Stimulated activated CD8-positive, alpha-beta memory T cell treated with anti-CD3 and anti-CD28 coated beads, Interleukin-7, amount 100 ng/mL, for 4 hours (primary cell): ENCODE data around the gene SAXO2.
"Not testable (repeated sequence)": the region's sequence is repeated elsewhere in the genome, so short reads cannot be mapped to it uniquely, and the experiment has no call there.

Source experiments
- DNase-seq, 2 donors: peaks; one replicate each; pipeline ENCODE4 v3.0.0-alpha.2; 2020; ENCODE audit warnings: low read depth in 2 of 2

The SAXO2 gene

DNA sequence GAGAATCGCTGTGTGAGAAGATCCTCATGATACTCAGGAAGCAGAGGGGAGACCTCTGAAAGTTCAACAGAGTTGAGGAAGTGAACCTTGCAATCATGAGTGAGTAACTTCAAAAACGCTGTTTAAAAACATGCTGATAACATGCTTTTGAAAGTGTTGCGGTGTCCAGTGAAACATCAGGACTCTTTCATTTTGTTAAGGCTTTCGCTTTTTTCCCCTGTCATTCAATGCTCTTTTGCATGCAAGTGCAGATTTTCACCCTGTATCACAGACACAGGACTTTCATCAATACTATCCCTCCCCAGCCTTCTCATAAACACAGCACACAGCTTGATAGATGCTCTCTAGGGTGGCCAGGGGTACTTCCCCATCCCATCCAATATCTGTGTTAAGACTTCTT is 23.9 kb downstream of the SAXO2 start:
- not testable (repeated sequence) for DNase-seq

DNA sequence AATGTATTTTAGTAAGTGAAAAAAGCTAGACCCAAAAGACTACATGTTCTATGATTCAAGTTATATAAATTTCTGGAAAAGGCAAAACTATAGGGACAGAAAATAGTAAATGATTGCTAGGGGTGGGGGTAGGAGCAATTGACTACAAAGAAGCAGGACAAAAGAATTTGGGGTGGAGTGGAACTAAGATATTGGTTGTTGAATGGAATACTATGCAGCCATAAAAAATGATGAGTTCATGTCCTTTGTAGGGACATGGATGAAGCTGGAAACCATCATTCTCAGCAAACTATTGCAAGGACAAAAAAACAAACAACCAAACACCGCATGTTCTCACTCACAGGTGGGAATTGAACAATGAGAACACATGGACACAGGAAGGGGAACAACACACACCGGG is 25.6 kb downstream of the SAXO2 start:
- not testable (repeated sequence) for DNase-seq

DNA sequence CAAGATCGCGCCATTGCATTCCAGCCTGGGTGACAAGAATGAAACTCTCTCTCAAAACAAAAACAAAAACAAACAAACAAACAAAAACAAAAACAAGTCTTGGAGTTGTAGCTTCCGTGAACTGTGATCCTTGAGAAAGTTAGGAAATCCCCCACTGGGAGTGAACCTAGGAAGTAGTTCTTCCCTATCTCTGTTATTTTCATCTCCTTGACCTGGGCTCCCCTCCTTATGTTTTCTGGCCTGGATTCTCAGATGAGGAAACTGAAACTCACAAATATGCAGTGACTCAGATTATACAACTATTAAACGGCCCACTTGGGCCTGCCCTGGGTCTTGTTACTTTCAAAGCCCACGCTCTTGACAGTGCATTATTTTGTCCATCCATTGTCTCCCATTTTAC is 29.7 kb downstream of the SAXO2 start:
- DNase-seq, result no peak

DNA sequence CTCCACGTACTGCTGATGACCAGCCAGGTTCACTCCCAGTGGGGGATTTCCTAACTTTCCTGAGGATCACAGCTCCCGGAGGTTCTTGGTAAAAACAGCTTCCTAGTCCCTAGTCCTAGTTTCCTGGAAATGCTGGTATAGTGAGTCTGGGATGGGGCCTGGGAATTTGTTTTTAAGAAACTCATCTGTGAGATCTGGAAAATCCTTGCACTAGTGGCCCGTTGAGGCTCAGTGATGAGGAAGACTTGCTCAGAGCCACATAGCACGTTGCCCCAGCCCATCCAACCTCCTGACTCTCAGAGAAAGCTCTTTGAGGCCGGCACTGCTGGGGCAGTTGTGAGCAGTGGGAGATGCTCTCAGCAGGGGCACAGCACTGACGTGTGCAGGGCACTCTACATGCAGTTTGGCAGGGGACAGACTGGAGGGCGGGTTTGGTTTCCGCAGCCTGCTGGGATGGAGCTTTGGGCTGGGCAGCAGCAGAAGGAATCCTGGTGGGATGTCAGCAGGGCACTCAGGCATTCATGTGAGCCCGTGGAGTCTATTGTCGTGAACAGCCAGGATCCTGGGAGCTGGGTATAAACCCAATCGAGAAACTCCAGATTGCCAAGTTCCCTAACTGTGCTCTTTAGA is 31.6 kb downstream of the SAXO2 start:
- no peak for DNase-seq

DNA sequence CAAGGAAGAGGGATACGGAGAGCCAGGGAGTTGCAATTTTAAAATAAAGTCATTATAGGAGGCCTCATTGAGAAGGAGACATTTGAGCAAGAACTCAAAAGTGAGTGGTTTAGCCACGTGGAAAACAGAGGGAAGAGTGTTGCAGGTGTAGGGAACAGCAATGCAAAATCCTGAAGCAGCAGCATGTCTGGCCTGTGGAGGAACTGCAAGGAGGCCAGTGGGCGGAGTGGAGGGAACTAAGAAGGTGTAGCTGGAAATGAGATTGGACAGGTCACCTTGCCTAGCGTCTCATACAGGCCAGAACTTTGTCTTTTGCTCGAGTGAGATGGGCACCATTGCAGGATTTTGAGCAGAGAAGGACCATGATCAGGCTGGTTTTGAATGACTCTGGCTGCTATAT is 34.9 kb downstream of the SAXO2 start:
- DNase-seq, result no peak

DNA sequence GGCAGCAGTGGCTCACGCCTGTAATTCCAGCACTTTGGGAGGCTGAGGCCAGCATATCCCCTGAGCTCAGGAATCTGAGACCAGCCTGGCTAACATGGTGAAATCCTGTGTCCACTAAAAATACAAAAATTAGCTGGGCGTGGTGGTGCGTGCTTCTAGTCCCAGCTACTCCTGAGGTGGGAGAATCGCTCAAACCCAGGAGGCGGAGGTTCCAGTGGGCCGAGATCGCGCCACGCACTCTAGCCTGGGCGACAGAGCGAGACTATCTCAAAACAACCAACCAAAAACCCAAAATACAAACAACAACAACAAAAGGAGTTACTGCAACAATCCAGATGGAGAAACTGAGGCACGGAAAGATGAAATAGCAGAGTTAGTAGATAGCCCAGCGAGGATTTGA is 35.4 kb downstream of the SAXO2 start:
- DNase-seq, result no peak

DNA sequence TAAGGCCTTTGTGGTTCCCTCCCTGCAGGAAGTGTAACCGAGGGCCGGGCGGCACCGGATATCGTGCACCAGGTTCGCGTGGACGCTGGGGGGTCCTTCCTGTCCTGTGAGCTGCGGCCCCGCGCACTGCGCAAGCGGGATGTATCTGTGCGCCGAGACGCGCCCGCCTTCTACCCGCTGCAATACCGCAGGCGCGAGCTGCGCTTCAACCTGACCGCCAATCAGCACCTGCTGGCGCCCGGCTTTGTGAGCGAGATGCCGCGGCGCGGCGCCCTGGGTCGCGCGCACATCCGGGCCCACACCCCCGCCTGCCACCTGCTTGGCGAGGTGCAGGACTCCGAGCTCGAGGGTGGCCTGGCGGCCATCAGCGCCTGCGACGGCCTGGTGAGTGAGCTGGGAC is 35.9 kb downstream of the SAXO2 start:
- peak in 1 of 2 donors; percentile 40 for DNase-seq

DNA sequence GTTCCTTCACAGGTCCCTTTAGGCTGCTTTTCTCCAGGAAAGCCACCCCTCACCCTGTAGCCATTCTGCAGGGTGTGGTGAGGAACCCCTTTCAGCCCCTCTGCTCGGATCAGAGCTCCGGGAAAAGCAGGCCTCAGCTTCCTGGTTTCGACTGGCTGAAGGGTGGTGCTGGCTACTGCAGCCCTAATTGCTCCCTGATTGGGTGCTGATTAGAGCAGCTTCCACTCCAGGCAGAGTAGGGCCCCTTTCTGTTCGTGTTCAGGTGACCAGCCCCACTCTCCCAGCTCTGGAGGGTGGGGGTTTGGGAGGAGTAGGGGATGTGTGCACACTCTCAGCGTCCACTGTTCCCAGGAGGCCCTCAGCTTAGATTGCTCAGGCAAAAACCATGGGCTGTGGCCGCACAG is 36.9 kb downstream of the SAXO2 start:
- not testable (repeated sequence) for DNase-seq

DNA sequence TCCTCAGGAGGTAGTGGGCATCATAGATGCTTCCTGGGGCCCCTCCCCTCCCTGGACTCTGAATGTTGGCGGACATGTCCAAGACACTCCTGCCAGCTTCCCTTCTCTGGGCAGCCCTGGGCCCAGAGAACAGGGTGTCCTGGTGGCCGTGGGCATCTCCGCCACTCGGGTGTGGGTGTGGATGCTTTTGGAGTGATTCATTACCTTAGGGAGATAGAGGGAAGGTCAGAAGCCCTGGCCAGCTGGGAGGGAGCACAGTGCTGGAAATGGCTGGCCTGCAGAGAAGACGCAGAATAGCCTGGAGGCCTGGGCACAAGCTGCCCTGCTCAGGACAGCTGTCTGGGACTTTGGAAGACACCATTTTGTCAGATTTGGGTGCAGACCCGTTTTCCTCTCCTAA is 37.7 kb downstream of the SAXO2 start:
- DNase-seq, result not testable (repeated sequence)

DNA sequence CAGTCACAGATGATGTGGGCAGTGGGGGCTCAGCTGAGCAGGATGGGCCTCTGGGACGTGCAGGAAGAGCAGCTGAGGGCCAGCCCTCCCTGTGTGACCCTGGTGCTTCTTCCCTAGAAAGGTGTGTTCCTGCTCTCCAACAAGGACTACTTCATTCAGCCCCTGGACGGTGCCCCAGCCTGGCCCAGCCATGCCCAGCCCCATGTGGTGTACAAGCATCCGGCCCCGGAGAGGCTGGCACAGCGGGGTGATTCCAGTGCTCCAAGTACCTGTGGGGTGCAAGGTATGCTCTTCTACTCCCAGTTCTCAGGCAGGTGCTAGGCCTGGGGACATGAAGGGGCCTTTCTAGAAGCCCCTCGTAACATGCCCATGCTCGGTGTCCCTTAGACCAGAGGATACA is 38.3 kb downstream of the SAXO2 start:
- DNase-seq, result no peak

DNA sequence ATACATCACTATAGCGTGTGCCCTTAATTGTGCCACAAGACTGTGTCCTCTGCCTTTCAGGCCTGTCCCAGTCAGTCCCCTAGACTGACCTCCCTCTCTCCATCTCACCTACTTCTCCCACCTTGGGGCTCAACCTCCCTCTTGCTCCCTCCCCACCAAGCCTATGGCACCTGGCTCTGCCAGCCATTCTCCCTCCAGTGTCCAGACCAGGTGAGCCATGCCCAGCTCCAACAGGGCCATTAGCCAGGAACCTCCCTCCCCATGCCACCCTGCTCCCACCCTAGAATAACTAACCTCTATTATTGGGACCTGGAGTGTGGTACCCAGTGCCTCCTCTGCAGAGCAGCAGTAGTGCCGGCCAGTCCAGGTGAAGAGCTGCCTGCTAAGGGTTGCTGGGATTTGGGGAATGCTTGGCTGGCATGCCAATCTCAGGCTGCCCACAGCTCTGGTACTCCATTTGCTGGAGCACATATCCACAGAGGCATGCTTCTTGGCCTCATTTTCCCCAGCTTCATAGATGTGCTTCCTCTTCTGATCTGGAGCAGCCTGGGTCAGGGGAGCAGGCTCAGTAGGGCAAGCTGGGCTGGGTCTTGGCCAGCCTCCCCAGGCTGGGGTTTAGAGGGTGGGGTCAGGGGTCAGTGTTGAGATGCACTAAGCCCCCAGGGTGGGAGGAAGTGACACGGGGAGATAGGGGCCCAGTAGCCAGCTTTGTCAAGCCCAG is 38.8 kb downstream of the SAXO2 start:
- DNase-seq, result no peak

DNA sequence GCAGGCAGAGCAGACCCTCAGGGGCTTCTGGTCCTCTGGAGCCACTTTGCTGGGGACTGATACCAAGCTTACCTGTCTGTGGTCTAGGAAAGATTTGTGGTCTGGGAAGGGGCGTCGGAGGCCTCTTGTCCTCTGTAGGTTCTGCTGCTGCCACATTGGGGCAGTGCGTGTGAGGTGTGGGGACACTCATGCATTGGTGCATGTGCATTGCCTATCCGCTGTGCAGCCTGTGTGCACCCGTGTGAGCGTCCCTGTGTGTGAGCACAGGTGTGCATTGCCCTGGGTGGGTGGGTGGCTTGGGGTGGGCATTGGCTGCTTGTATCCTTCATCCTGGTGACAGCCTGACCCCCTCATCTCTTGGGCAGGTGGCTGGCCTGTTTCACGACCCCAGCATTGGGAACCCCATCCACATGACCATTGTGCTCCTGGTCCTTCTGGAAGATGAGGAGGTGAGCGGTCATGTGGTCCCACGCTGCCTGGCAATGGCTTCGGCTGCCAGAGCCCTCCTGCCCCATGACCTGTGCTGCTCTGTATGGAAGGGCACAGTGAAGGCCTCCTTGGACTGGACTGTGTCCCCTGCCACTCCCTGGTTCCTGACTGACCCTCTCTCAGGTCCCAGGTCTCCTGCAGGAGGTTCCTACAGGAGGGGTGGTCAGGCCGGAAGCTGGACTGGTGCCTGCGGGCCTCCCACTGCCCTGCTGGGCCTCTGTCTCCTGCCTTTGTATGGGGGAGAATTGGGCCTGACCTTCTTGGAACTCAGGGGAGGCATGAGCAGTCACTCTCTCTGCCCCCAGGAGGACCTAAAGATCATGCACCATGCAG is 41.5 kb downstream of the SAXO2 start:
- DNase-seq, result no peak

DNA sequence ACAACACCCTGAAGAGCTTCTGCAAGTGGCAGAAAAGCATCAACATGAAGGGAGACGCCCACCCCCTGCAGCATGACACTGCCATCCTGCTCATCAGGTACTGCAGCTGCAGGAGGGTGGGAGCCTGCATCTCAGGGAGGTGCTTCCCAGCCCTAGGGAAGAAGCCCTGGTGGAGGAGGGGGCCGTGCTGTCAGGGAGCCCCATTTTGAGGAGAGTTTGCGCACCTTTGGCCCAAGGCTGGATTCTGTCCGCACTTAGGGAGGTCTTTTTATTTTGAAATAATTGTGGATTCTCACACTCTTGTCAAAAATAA is 42.1 kb downstream of the SAXO2 start:
- DNase-seq, result no peak

DNA sequence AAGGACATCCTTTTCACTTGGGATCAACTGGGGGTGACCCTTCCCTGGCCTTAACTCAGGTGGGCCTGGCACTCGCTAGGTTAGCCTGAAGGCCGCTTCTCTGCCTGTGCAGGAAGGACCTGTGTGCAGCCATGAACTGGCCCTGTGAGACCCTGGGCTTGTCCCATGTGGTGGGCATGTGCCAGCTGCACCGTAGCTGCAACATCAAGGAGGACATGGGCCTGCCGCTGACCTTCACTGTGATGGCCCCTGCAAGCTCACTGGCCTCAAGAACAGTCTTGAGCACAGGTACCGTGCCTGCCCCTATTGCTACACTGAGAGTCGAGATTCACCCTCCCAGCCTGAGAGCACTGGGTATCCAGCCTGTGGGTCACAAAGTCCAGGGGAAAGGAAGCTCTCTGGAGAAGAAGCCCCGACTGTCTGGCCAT is 43.0 kb downstream of the SAXO2 start:
- DNase-seq, result no peak

DNA sequence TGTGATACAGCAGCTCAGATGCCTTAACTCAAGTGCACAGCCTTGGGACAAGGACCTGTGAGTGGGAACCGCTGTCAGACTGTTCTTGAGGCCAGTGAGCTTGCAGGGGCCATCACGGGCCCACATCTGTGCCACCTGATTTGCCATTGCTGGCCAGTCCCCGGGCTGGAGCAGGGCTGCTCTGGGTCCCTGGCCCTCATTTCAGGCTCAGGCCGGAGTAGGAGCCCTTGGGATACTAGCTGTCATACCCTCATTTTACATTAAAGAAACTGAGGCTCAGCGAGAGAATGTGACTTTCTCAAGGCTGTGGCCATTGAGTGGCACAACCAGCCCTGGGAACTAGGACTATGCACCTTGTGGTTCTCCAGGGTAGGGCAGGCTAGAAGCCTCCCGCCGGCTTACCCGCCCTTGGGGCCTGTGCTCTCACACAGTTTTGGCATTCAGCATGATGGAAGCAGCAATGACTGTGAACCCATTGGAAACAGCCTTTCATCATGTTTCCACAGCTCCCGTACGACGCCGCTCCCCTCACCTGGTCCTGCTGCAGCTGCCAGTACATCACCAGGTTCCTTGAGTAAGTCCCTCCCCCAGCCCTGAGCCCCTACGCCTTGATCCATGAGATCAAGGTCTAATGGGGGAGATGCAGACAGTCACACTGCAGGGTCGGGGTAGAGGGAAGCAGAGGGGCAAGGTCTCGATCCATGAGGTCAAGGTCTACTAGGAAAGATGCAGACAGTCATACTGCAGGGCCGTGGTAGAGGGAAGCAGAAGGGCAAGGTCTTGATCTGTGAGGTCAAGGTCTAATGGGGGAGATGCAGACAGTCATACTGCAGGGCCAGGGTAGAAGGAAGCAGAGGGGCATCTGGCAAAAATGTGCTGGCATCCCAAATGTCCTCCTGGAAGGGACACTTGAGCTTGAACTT is 44.4 kb downstream of the SAXO2 start:
- no peak for DNase-seq

DNA sequence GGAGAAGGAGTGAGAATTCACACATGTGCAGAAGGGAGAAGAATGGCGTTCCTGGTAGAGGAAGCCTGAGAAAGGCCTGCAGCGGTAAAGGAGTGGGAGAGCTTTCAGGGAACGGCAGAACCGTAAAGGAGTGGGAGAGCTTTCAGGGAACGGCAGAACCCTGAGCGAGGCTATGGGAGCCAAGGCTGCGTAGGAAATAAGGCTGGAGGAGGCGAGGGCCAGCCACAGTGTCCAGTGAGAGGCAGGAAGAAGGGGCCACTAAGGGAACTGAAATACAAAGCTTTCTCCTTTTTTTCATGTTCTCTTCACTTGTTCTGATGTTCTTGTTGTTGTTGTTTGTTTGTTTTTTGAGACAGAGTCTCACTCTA is 45.1 kb downstream of the SAXO2 start:
- DNase-seq, result no peak

DNA sequence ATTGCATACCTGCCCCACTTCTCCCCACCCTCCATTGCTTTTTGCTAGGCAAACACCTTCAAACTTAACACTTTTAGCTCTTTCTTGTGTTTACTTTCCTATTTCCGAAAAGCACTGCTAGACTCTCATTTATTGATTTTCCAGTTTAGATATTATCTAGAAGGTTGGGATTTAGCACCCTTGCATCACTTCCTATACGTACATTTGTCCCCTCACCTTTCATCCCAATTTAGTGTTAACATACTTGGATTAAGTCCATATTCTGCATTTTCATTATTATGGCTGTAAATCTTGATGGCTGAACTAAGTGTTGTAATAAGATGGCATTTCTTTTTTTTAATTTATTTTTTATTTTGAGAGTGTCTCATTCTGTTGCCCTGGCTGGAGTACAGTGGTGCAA is 47.2 kb downstream of the SAXO2 start:
- DNase-seq, result no peak

DNA sequence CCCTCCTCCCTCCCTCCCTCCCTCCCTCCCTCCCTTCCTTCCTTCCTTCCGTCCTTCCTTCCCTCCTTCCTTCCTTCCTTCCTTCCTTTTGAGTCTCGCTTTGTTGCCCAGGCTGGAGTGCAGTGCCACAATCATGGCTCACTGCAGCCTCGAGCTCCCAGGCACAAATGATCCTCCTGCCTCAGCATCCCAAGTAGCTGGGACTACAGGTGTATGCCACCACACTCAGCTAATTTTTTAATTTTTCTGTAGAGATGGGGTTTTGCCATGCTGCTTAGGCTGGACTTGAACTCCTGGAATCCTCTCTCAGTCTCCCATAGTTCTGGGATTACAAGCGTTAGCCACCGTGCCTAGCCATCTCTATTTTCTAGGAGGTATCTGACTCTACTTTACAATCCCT is 48.7 kb downstream of the SAXO2 start:
- DNase-seq, result not testable (repeated sequence)

DNA sequence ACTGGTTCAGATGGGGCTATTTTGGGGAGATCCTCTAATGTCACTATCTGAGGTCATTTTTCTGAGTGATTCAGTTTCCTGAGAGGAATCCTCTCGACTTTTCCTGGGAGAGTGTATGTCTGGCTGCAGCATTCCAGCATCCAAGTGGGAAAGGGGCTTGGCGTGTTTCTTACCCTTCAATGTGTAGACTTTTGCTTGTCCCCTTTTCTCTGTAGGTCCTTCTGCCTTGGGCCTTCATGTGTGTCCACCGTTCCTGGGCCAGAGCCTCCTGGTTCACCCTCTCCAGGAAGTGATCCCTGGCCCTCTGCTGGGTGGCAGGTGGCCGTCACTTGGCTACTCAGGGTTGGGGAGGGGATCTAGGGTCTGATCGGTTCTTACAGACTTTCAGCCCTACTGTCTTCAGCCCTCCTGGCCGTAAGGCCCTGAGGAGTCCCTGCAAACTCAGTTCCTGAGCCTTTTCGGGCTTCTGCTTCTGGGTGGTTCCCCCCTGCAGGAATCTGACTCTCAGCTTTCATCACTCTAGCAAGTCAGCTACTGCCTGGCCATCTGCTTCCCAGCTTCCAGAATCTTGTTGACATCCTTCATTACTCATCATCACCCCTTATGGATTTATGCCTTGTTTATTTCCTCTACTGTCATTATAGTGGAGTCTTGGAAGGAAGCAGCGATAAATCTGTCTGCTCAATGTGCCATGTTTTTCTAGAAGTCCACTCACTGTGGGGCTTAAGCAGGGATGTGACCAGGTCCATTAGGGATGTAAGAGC is 50.1 kb downstream of the SAXO2 start:
- no peak for DNase-seq

DNA sequence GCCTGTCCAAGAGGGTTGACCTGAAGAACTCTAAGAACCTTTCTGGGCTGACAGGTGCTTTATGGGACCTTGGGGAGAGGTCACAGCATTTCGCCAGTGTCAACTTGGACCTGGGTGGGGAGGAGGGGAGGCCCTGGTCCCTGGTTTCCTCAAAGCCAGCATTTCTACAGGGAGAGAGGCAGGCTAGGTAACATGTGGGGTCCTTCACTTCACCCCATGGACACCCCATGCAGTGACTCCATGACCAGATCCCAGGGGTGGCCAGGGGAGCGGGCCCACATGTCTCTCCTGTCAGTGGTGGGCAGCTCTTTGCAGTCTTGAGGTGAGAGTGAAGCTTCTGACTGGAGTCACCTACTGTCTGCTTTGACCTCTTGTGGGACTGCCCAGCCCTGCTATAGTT is 50.8 kb downstream of the SAXO2 start:
- DNase-seq, result no peak
